Measurements from ENCODE around the gene CRHR1.

CRHR1 gene

GRCh38 chr17:45821147-45821546, 37.0 kb downstream of the CRHR1 start:
- CTCF ChIA-PET = interaction anchor here (7.7 kb wide), 1 partner anchor 11 kb away, joined by 48 read pairs; no protein-coding TSS in a partner anchor
- no peak for TF ChIP-seq CTCF (IDR thresholded peaks at IDR 0.05; ENCODE audit: control extremely low read depth, extremely low read depth, low read depth, missing control alignments)
- POLR2A ChIA-PET = no interaction called here
- DNase-seq (ENCODE audit: extremely low spot score) = no peak

- TF ChIP-seq CTCF (IDR thresholded peaks at IDR 0.05; ENCODE audit: control extremely low read depth, extremely low read depth, low read depth, missing control alignments) = no peak
- POLR2A ChIA-PET = no interaction called here
- CTCF ChIA-PET = interaction anchor here (1.2 kb wide), 1 partner anchor 8 kb away, joined by 4 read pairs; no protein-coding TSS in a partner anchor
- no peak for DNase-seq (ENCODE audit: extremely low spot score)
Observed at GRCh38 chr17:45823598-45823997, 39.5 kb downstream of the CRHR1 start.

- no peak for DNase-seq (ENCODE audit: extremely low spot score)
- no peak for TF ChIP-seq CTCF (IDR thresholded peaks at IDR 0.05; ENCODE audit: control extremely low read depth, extremely low read depth, low read depth, missing control alignments)
- CTCF ChIA-PET = interaction anchor here (1.2 kb wide), 2 partner anchors 8 to 13 kb away, joined by 3 to 4 read pairs; no protein-coding TSS in a partner anchor
- POLR2A ChIA-PET = no interaction called here
Observed at GRCh38 chr17:45824475-45824874, 40.4 kb downstream of the CRHR1 start.

- TF ChIP-seq CTCF (IDR thresholded peaks at IDR 0.05; ENCODE audit: control extremely low read depth, extremely low read depth, low read depth, missing control alignments) = no peak
- ChIA-PET POLR2A (no interaction called here), CTCF (interaction anchor here (1.2 kb wide), 1 partner anchor 13 kb away, joined by 3 read pairs; no protein-coding TSS in a partner anchor)
- no peak for DNase-seq (ENCODE audit: extremely low spot score)
Observed at GRCh38 chr17:45824901-45825492, 40.9 kb downstream of the CRHR1 start.

GRCh38 chr17:45825792-45826191, 41.7 kb downstream of the CRHR1 start:
- ChIA-PET CTCF (interaction anchor here (0.8 to 1.2 kb wide), 3 partner anchors 12 to 185 kb away, joined by 3 read pairs; no protein-coding TSS in a partner anchor), POLR2A (no interaction called here)
- no peak for DNase-seq (ENCODE audit: extremely low spot score)
- no peak for TF ChIP-seq CTCF (IDR thresholded peaks at IDR 0.05; ENCODE audit: control extremely low read depth, extremely low read depth, low read depth, missing control alignments)

GRCh38 chr17:45826919-45827588, 42.9 kb downstream of the CRHR1 start:
- DNase-seq (ENCODE audit: extremely low spot score) = no peak
- no peak for TF ChIP-seq CTCF (IDR thresholded peaks at IDR 0.05; ENCODE audit: control extremely low read depth, extremely low read depth, low read depth, missing control alignments)
- CTCF ChIA-PET = interaction anchor here (1.0 to 2.0 kb wide), 4 partner anchors 10 to 192 kb away, joined by 3 to 11 read pairs (median 3); no protein-coding TSS in a partner anchor
- POLR2A ChIA-PET = no interaction called here

Measured in GM10248 (cell line).